ENCODE results near the gene ZNF445. TPM values are rescaled to one million over a fixed set of nuclear protein-coding genes. Genes with fewer than 3 reads are reported as not detected.
"Not testable (repeated sequence)": the region's sequence is repeated elsewhere in the genome, so short reads cannot be mapped to it uniquely, and the experiment has no call there.

The ZNF445 gene
- total RNA-seq, 2 donors from 2014 or later: 4.9 to 7.8 TPM

DNA sequence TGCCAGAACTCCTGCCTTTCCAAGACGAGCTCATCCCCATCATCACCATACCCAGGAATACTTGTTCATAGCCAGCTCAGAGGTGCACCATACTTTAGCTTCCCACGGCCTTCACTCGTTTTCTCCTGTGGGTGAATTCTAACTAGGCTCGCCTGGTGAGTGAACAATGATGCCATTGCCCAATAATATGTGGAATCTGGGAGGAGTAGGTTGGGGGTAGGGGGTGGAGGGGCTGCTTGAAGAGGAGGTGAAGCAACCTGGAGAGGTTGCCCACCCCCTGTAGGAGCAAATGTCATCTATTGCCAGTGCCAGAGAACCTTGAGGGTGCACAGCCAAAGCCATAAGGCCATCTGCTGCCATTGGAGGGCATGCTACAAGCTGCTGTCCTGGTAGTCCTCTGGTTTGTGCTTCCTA lies 592 bp upstream of the ZNF445 start:
- TF ChIP-seq, protein P1, sequence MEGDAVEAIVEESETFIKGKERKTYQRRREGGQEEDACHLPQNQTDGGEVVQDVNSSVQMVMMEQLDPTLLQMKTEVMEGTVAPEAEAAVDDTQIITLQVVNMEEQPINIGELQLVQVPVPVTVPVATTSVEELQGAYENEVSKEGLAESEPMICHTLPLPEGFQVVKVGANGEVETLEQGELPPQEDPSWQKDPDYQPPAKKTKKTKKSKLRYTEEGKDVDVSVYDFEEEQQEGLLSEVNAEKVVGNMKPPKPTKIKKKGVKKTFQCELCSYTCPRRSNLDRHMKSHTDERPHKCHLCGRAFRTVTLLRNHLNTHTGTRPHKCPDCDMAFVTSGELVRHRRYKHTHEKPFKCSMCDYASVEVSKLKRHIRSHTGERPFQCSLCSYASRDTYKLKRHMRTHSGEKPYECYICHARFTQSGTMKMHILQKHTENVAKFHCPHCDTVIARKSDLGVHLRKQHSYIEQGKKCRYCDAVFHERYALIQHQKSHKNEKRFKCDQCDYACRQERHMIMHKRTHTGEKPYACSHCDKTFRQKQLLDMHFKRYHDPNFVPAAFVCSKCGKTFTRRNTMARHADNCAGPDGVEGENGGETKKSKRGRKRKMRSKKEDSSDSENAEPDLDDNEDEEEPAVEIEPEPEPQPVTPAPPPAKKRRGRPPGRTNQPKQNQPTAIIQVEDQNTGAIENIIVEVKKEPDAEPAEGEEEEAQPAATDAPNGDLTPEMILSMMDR (IDR thresholded peaks at IDR 0.05): no peak
- TF ChIP-seq POLR2A (IDR thresholded peaks at IDR 0.05): no peak
- H3K4me1 ChIP-seq: peaks cover 16% of the 10 kb centered on the region
- ATAC-seq: no peak
- H3K27ac ChIP-seq: peak overlapping the region in 1 of 4 donors; percentile 66
- H3K36me3 ChIP-seq (replicated peaks in 1 of 2; ENCODE audit: insufficient read depth in 1 of 2, low read depth in 2 of 2): no peaks in the 10 kb centered on the region
- no peaks in the 10 kb centered on the region for H3K9me3 ChIP-seq
- 22 to 26% methylated on average over 4 of the region's 4 CpGs for WGBS, 2 donors
- no peak for DNase-seq
- no peaks in the 10 kb centered on the region for H3K27me3 ChIP-seq
- peak overlapping the region in 1 of 2 donors; percentile 39 for H3K4me3 ChIP-seq
- intact Hi-C loops (cut with DNase I): no loop called here

DNA sequence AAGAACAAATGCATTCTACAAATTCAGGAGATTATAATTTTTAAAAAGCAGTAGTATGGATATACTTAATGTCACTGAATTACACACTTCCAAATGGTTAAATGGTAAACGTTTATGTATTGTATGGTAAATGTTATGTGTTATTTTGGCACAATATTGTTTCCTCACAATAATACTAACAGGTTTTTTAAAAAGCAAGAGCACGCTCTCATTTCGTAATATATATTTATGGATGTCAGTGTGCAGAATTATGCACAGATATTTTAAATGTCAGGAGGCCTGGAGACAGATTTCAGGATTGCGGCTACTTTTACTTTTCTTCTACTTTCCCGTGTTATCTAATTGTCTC lies 533 bp downstream of the ZNF445 start:
- intact Hi-C loops (cut with DNase I): no loop called here
- ATAC-seq: no peak

DNA sequence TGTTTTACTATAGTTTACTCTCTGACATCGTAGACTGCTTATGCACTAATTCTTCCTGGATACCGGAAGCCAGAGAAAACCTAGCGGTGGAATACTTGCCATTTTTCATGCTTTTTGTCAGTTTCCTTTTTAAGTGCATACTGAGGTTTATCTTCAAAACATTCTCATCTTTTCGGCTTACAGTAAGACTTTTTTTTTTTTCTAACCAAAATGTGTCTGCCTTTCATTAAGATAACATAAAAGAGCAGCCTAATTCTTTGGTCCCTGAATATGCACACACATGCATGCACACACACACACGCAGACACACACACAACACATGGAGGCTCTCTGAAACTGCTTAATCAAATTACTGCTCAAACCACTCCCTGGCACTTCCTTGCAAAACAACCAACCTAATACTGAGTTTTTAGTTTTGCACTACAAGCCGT lies 1.3 kb downstream of the ZNF445 start:
- 16 to 21% methylated on average over 6 of the region's 6 CpGs for WGBS, 2 donors
- H3K4me1 ChIP-seq: peaks cover 16% of the 10 kb centered on the region
- TF ChIP-seq POLR2A (IDR thresholded peaks at IDR 0.05): no peak
- intact Hi-C loops (cut with DNase I): no loop called here
- no peak for DNase-seq
- no peak overlapping the region for H3K27ac ChIP-seq
- no peaks in the 10 kb centered on the region for H3K9me3 ChIP-seq
- H3K36me3 ChIP-seq (replicated peaks in 1 of 2; ENCODE audit: insufficient read depth in 1 of 2, low read depth in 2 of 2): no peaks in the 10 kb centered on the region
- H3K4me3 ChIP-seq: no peak overlapping the region
- no peaks in the 10 kb centered on the region for H3K27me3 ChIP-seq
- no peak for ATAC-seq

More for the DNA sequence above, 533 bp downstream of the ZNF445 start:
- WGBS, 2 donors: 0% methylated on average over 5 of the region's 5 CpGs
- TF ChIP-seq, protein P1 (IDR thresholded peaks at IDR 0.05): no peak
- TF ChIP-seq POLR2A (IDR thresholded peaks at IDR 0.05): no peak
- no peaks in the 10 kb centered on the region for H3K27me3 ChIP-seq
- no peak for DNase-seq
- H3K4me1 ChIP-seq: peaks cover 16% of the 10 kb centered on the region
- H3K36me3 ChIP-seq (replicated peaks in 1 of 2; ENCODE audit: insufficient read depth in 1 of 2, low read depth in 2 of 2): no peaks in the 10 kb centered on the region
- H3K4me3 ChIP-seq: peak overlapping the region; percentile 39 to 40
- no peaks in the 10 kb centered on the region for H3K9me3 ChIP-seq
- H3K27ac ChIP-seq: peak overlapping the region in 2 of 4 donors; percentile 66 to 80

DNA sequence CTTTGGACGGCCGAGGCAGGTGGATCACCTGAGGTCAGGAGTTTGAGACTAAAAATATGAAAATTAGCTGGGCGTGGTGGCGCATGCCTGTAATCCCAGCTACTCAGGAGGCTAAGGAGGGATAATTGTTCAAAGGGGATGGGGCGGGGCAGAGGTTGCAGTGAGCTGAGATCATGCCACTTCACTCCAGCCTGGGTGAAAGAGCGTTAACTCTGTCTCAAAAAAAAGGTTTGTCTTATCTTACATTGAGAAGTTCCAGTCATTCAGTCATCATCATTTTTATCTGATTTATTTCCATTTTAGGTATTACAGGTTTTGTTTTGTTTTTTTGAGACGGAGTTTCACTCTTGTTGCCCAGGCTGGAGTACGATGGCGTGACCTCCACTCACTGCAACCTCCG lies 2.6 kb downstream of the ZNF445 start:
- H3K27ac ChIP-seq; H3K4me3 ChIP-seq; H3K36me3 ChIP-seq (replicated peaks in 1 of 2; ENCODE audit: insufficient read depth in 1 of 2, low read depth in 2 of 2); H3K9me3 ChIP-seq; H3K27me3 ChIP-seq; DNase-seq; ATAC-seq; intact Hi-C loops (cut with DNase I): not testable (repeated sequence)
- H3K4me1 ChIP-seq: peaks cover 16% of the 10 kb centered on the region
- 94 to 97% methylated on average over 10 of the region's 10 CpGs for WGBS, 2 donors

DNA sequence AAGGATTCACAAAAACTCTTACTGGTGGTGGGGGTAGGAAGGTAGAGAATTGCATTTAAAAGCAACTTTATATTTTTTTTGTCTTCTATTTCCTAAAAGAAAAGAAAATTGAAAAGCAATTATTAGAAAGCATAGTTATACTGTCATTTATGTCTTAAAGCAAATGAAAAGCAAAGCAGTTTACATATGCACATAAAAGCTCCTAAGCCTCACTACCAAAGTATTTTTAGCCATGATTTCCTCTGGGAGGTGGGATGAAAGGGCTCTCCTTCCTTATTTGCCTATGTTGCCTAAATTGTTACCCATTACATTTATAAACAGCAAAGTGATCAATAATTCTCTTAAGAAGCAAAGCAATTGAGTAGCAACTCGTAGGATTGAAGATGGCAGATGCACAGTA lies 7.0 kb downstream of the ZNF445 start:
- TF ChIP-seq, protein P1 (IDR thresholded peaks at IDR 0.05): no peak
- no peak for TF ChIP-seq POLR2A (IDR thresholded peaks at IDR 0.05)
- WGBS, 2 donors: 63 to 83% methylated on average over 1 of the region's 1 CpG

DNA sequence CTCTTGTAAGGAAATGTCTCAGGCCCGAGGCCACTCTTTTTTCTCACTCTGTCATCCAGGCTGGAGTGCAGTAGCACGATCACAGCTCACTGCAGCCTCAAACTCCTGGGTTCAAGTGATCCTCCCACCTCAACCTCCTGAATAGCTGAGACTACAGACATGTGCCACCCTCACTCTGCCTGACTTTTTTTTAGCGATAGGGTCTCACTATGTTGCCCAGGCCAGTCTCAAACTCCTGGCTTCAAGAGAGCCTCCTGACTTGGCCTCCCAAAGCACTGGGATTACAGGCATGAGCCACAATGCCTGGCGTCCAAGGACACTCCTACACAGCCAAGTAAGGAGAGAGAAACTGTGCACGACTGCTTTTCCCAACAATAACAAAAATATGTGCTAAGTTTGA lies 7.6 kb downstream of the ZNF445 start:
- H3K27me3 ChIP-seq: no peaks in the 10 kb centered on the region
- ATAC-seq: no peak
- H3K4me1 ChIP-seq: no peaks in the 10 kb centered on the region
- intact Hi-C loops (cut with DNase I): no loop called here
- 72 to 78% methylated on average over 5 of the region's 5 CpGs for WGBS, 2 donors
- no peaks in the 10 kb centered on the region for H3K9me3 ChIP-seq
- no peak for DNase-seq
- no peak for TF ChIP-seq POLR2A (IDR thresholded peaks at IDR 0.05)
- TF ChIP-seq, protein P1 (IDR thresholded peaks at IDR 0.05): no peak
- H3K36me3 ChIP-seq (replicated peaks in 1 of 2; ENCODE audit: insufficient read depth in 1 of 2, low read depth in 2 of 2): no peaks in the 10 kb centered on the region
- no peak overlapping the region for H3K27ac ChIP-seq
- H3K4me3 ChIP-seq: no peak overlapping the region

More for the DNA sequence above, 7.0 kb downstream of the ZNF445 start:
- Histone ChIP-seq H3K36me3 (replicated peaks in 1 of 2; ENCODE audit: insufficient read depth in 1 of 2, low read depth in 2 of 2) (no peaks in the 10 kb centered on the region), H3K4me1 (no peaks in the 10 kb centered on the region), H3K4me3 (no peak overlapping the region), H3K27ac (no peak overlapping the region), H3K27me3 (no peaks in the 10 kb centered on the region), H3K9me3 (no peaks in the 10 kb centered on the region)
- no peak for ATAC-seq
- intact Hi-C loops (cut with DNase I): no loop called here
- no peak for DNase-seq

All from body of pancreas (tissue), 4 donors.